HFF-Myc (cell line): ENCODE data around the gene ROPN1L.
A peak's percentile ranks its signal among the peaks of the same experiment; 100 is the strongest.
"Not testable (repeated sequence)": the region's sequence is repeated elsewhere in the genome, so short reads cannot be mapped to it uniquely, and the experiment has no call there.

Experiments
- DNase-seq: peaks from one replicate; pipeline ENCODE4 v3.0.0-alpha.2; 2011; ENCODE audit warnings: low read depth; ENCODE audit errors: extremely low read depth
- H3K4me3 ChIP-seq: replicated peaks from 2 replicates; pipeline ENCODE4 v1.5.1; 2011; ENCODE audit warnings: low read depth, mild to moderate bottlenecking, control low read depth, low read length
- CTCF ChIP-seq: IDR thresholded peaks from 2 replicates; pipeline ENCODE4 v1.5.1; 2012; ENCODE audit warnings: mild to moderate bottlenecking, low read depth, low read length, control low read depth; ENCODE audit errors: missing control alignments

The ROPN1L gene

GRCh38 chr5:10441083-10441991 lies at the start of gene ROPN1L:
Gene ROPN1L (plus strand): TSS chr5:10441879. CDS start chr5:10442168, 289 bp downstream.
- no peak for DNase-seq
- no peak for TF ChIP-seq CTCF
- H3K4me3 ChIP-seq = peak within 1 kb of the TSS; percentile 56

GRCh38 chr5:10392567-10393328 lies 48.9 kb upstream of the ROPN1L start:
- H3K4me3 ChIP-seq, DNase-seq: not testable (repeated sequence)

DNA sequence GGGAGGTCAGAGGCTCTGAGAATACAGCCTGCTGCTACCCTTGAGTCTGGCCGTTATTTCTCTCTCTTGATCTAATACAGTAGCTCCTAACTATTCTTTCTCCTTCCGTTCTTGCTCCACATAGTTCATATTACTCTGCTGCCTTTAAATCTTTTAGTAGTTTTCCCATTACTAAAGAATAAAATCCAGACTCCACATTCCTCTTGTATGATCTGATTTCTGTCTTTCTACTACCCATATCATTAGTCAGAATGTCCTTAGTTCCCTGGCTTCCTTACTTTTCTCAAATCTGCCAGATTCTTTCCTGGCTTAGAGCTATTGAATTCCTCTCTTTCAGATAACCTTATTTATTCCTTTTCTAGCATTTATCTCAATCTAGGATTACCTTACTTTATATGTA lies 48.2 kb upstream of the ROPN1L start:
- no peak for DNase-seq
- TF ChIP-seq CTCF = no peak
- no peak overlapping the region for H3K4me3 ChIP-seq

DNA sequence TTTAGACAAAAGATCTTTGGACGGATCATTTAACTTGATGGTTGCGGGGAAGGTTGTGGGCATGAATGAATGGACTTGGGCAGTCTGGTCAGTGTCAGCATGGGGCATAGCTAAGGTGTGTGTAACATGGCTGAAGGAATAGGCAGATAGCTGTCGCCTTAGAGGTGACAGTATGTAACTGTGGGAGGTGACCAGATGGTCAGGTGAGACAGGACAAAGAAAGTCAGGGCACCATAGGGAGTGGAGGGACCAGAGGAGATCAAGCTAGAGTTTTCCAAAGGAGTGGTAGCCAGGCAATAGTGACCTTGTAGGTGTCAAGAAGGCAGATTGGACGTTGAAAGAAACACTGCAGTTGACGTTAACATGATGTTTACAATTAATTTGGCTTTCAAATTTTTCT lies 45.1 kb upstream of the ROPN1L start:
- no peak for DNase-seq
- no peak for TF ChIP-seq CTCF
- H3K4me3 ChIP-seq = no peak overlapping the region

- H3K4me3 ChIP-seq = no peak overlapping the region
- no peak for DNase-seq
- TF ChIP-seq CTCF = no peak
These were observed 41.8 kb upstream of the ROPN1L start for GRCh38 chr5:10399839-10400238.

DNA sequence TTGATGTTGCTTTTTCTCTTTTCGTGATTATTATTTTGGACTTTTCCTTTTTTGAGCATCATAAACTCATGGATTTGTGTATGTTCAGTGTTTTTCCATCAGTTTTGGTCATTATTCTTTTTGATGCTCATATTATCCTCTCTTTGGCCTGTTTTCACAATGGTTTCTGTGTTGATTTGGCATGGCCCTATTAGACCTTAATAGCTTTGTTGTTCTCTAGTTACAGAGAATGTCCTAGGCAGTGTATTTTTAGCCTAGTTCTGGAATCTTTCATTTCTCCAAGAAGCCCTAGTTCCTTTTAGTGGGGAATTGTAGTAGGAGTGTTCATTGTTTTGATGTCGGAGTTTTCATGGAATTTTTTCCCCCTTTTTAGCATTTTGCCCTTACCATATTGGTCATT lies 41.3 kb upstream of the ROPN1L start:
- no peak for TF ChIP-seq CTCF
- H3K4me3 ChIP-seq = no peak overlapping the region
- DNase-seq = no peak

GRCh38 chr5:10400831-10401230 lies 40.8 kb upstream of the ROPN1L start:
- no peak for TF ChIP-seq CTCF
- no peak overlapping the region for H3K4me3 ChIP-seq
- DNase-seq = no peak
